ENCODE data around the gene CAMK2D. TPM values are rescaled to one million over a fixed set of nuclear protein-coding genes. Genes with fewer than 3 reads are reported as not detected.

CAMK2D gene
- total RNA-seq, 1 experiment from 2014 or later = 15.4 TPM

DNA sequence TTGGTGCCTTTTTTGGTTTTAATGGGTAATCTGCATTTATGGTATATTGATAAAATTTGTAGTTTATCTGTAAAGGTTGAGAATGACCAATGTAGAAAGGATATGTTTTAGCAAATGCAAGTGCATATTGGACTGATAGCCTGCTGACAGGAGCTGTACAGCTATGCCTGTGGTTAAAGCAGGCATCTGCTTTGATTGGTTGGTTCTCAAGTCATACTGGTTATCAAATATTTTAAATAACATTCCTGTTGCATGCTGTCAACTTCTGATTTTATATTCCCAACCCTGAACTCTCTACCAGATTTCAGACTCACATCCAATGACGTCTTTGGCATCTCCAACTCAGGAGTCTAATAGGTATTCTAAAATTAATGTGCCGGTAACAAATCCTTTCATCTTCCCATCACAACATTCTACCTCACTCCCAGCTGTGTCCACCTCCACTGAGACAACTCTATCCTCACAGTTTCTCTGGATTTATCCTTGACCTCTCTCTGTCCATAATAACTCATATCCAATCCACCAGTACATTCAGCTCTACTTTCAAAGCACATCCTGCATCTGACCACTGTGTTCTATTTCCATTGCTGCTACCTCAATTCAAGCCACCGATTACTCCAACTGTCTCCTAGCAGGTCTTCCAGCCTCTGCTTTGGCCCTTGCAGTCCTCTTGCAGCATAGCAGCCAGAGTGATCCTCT lies 125.7 kb downstream of the CAMK2D start:
- ChIA-PET POLR2A (ENCODE audit: unreplicated experiment) (no interaction called here), CTCF (interaction anchor here (1.0 kb wide), 1 partner anchor 123 kb away, joined by 3 read pairs; no protein-coding TSS in a partner anchor)
- Histone ChIP-seq H2AFZ (ENCODE audit: low read length) (no peak overlapping the region), H3F3A (ENCODE audit: low read length, unreplicated experiment) (no peaks in the 10 kb centered on the region), H3K9me2 (replicated peaks; ENCODE audit: low read length) (no peaks in the 10 kb centered on the region), H3K4me3 (ENCODE audit: low read length) (no peak overlapping the region), H4K20me1 (ENCODE audit: low read length) (no peaks in the 10 kb centered on the region), H3K27ac (ENCODE audit: low read length) (no peak overlapping the region), H3K9ac (ENCODE audit: low read length) (no peak overlapping the region), H3K4me2 (ENCODE audit: low read length) (peak overlapping the region; percentile 21; the same call in 1 of the 2 replicates), H3K4me1 (ENCODE audit: insufficient read depth, low read length) (peaks cover 47% of the 10 kb centered on the region), H3K27me3 (ENCODE audit: low read length) (no peaks in the 10 kb centered on the region), H3K9me3 (ENCODE audit: low read length) (no peaks in the 10 kb centered on the region), H3K79me2 (ENCODE audit: low read length) (no peaks in the 10 kb centered on the region), H3K36me3 (ENCODE audit: low read depth, low read length) (no peaks in the 10 kb centered on the region)
- DNase-seq (peak; percentile 49), ATAC-seq (no peak; the same call in 1 of the 2 replicates)
- BruUV-seq (replicated peaks) = no TSS peak
- intact Hi-C loops (cut with micrococcal nuclease) = loop anchor here (2.0 kb wide), 2 partner anchors 125 to 241 kb away; partner anchors contain the start of gene CAMK2D
- TF ChIP-seq, protein P1, sequence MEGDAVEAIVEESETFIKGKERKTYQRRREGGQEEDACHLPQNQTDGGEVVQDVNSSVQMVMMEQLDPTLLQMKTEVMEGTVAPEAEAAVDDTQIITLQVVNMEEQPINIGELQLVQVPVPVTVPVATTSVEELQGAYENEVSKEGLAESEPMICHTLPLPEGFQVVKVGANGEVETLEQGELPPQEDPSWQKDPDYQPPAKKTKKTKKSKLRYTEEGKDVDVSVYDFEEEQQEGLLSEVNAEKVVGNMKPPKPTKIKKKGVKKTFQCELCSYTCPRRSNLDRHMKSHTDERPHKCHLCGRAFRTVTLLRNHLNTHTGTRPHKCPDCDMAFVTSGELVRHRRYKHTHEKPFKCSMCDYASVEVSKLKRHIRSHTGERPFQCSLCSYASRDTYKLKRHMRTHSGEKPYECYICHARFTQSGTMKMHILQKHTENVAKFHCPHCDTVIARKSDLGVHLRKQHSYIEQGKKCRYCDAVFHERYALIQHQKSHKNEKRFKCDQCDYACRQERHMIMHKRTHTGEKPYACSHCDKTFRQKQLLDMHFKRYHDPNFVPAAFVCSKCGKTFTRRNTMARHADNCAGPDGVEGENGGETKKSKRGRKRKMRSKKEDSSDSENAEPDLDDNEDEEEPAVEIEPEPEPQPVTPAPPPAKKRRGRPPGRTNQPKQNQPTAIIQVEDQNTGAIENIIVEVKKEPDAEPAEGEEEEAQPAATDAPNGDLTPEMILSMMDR (conservative IDR thresholded peaks at IDR 0.05; ENCODE audit: low read depth, low read length) = no peak
- no peak for TF ChIP-seq EZH2phosphoT487 (IDR thresholded peaks at IDR 0.05; ENCODE audit: borderline replicate concordance, low read length)
- no peak for TF ChIP-seq EZH2 (IDR thresholded peaks at IDR 0.05; ENCODE audit: low read length, unreplicated experiment)

DNA sequence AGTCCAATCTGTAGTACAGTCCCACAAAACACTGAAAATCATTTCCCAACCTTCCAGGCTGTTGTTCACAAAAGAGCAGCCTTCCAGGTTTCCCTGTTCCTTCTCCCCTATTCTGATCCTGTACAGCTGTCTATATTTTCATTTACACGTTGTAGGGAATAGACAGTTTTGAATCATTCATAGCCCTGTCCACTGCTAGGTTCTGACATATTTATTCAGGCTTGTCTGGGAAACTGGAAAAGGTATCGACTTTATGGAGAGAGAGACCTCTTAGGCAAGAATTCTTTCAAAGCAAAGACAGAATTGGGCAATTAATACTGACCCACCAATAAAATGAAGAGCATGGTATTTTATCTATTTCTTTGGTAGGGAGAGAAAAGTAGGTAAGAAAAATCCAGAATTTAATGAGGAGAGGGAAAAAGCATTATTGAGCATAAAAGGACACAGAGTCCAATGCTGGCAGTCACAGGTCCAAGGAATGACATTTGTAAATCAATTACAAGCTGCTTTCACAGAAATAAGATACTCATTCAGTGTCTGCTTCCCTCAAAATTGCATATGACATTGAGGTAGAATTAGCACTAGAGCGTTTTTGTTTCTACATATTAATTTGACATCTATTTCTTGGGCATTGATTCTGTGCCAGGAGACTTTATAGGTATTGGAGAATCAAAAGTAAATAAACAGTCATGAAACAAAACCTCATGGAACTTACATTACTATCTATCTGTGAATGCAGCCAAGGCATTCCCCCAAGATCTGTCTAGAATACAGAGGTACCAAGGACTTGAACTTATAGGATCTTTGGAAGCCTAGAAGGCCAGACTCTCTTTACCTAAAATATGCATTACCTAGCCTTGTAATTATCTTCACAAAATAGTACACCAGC lies 127.2 kb downstream of the CAMK2D start:
- H2AFZ ChIP-seq (ENCODE audit: low read length) = no peak overlapping the region
- no peaks in the 10 kb centered on the region for H3K79me2 ChIP-seq (ENCODE audit: low read length)
- H3K27ac ChIP-seq (ENCODE audit: low read length) = no peak overlapping the region
- peak overlapping the region; percentile 37; the same call in 1 of the 2 replicates for H3K4me2 ChIP-seq (ENCODE audit: low read length)
- ATAC-seq (no peak), DNase-seq (peak; percentile 50)
- CTCF ChIA-PET = no interaction called here
- no peaks in the 10 kb centered on the region for H3K27me3 ChIP-seq (ENCODE audit: low read length)
- POLR2A ChIA-PET (ENCODE audit: unreplicated experiment) = no interaction called here
- no peak overlapping the region for H3K9ac ChIP-seq (ENCODE audit: low read length)
- no peaks in the 10 kb centered on the region for H3K9me2 ChIP-seq (replicated peaks; ENCODE audit: low read length)
- H3K36me3 ChIP-seq (ENCODE audit: low read depth, low read length) = no peaks in the 10 kb centered on the region
- intact Hi-C loops (cut with micrococcal nuclease) = no loop called here
- H3K4me3 ChIP-seq (ENCODE audit: low read length) = no peak overlapping the region
- no peaks in the 10 kb centered on the region for H3F3A ChIP-seq (ENCODE audit: low read length, unreplicated experiment)
- H3K4me1 ChIP-seq (ENCODE audit: insufficient read depth, low read length) = peaks cover 44% of the 10 kb centered on the region
- no peaks in the 10 kb centered on the region for H4K20me1 ChIP-seq (ENCODE audit: low read length)
- TF ChIP-seq EZH2 (IDR thresholded peaks at IDR 0.05; ENCODE audit: low read length, unreplicated experiment) (no peak), EZH2phosphoT487 (IDR thresholded peaks at IDR 0.05; ENCODE audit: borderline replicate concordance, low read length) (no peak)
- TF ChIP-seq, protein P1 (conservative IDR thresholded peaks at IDR 0.05; ENCODE audit: low read depth, low read length) = no peak
- no peaks in the 10 kb centered on the region for H3K9me3 ChIP-seq (ENCODE audit: low read length)
- no TSS peak for BruUV-seq (replicated peaks)
